Epithelial cell of proximal tubule (primary cell): ENCODE data around the gene PCNT. TPM values are rescaled to one million over a fixed set of nuclear protein-coding genes. Genes with fewer than 3 reads are reported as not detected.
"Not testable (repeated sequence)": the region's sequence is repeated elsewhere in the genome, so short reads cannot be mapped to it uniquely, and the experiment has no call there.

Experiments
- DNase-seq: peaks from one replicate; pipeline ENCODE4 v3.0.0-alpha.2; 2011; ENCODE audit warnings: low read depth
- H3K4me3 ChIP-seq: 2 replicates; pipeline ENCODE4 v1.5.1; 2011; ENCODE audit warnings: low read depth, mild to moderate bottlenecking, low read length
- total RNA-seq: library from RNA; depleted of rRNA; stranded (reverse); fragments of >200 nt; gene quantifications from 2 replicates; pipeline ENCODE4 v1.2.3, GENCODE V29; 2015
- TF ChIP-seq, protein P1 (sequence below): conservative IDR thresholded peaks from 2 replicates; pipeline ENCODE4 v1.5.1; 2012; ENCODE audit warnings: low read depth, mild to moderate bottlenecking, low read length

PCNT gene
- total RNA-seq, 1 donor from 2014 or later = 18.7 TPM

- no peak overlapping the region for H3K4me3 ChIP-seq
- no peak for DNase-seq
- TF ChIP-seq, protein P1, sequence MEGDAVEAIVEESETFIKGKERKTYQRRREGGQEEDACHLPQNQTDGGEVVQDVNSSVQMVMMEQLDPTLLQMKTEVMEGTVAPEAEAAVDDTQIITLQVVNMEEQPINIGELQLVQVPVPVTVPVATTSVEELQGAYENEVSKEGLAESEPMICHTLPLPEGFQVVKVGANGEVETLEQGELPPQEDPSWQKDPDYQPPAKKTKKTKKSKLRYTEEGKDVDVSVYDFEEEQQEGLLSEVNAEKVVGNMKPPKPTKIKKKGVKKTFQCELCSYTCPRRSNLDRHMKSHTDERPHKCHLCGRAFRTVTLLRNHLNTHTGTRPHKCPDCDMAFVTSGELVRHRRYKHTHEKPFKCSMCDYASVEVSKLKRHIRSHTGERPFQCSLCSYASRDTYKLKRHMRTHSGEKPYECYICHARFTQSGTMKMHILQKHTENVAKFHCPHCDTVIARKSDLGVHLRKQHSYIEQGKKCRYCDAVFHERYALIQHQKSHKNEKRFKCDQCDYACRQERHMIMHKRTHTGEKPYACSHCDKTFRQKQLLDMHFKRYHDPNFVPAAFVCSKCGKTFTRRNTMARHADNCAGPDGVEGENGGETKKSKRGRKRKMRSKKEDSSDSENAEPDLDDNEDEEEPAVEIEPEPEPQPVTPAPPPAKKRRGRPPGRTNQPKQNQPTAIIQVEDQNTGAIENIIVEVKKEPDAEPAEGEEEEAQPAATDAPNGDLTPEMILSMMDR = no peak
Observed at GRCh38 chr21:46428987-46429710, 105.2 kb downstream of the PCNT start.

GRCh38 chr21:46429754-46430681 is 106.1 kb downstream of the PCNT start:
- TF ChIP-seq, protein P1 = no peak
- H3K4me3 ChIP-seq = no peak overlapping the region
- no peak for DNase-seq

GRCh38 chr21:46431448-46431847 is 107.5 kb downstream of the PCNT start:
- TF ChIP-seq, protein P1 = no peak
- no peak for DNase-seq
- H3K4me3 ChIP-seq = no peak overlapping the region

DNA sequence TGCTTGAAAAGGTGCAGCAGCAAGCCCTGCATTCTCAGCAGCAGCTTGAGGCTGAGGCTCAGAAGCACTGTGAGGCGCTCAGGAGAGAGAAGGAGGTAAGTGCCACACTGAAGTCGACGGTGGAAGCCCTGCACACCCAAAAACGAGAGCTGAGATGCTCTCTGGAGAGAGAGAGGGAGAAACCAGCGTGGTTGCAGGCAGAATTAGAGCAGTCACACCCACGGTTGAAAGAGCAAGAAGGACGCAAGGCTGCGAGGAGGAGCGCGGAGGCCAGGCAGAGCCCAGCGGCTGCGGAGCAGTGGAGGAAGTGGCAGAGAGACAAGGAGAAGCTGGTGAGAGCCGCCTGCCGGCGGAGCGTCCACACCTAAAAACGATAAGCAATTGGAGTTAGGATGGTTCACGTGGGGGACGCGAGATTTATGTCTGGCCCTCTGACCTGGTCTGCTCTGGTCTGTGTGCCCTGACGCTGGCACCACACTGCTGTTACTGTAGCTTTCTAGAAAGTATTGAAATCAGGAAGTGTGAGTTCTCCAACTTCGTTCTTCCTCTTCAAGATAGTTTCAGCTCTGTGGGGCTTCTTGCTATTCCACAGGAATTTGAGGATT is 108.0 kb downstream of the PCNT start:
- DNase-seq = no peak
- no peak overlapping the region for H3K4me3 ChIP-seq
- TF ChIP-seq, protein P1 = no peak

GRCh38 chr21:46433116-46433515 is 109.2 kb downstream of the PCNT start:
- DNase-seq, H3K4me3 ChIP-seq: not testable (repeated sequence)

- TF ChIP-seq, protein P1 = no peak
- DNase-seq = no peak
- no peak overlapping the region for H3K4me3 ChIP-seq
Observed at GRCh38 chr21:46434322-46434958, 110.5 kb downstream of the PCNT start.

GRCh38 chr21:46435786-46436227 is 111.9 kb downstream of the PCNT start:
- DNase-seq = no peak
- H3K4me3 ChIP-seq = no peak overlapping the region
- TF ChIP-seq, protein P1 = no peak
